RPMI8226 (cell line): Measurements from ENCODE around the gene LNPEP.

ENCODE experiments used
- DNase-seq: peaks from one replicate; pipeline ENCODE4 v3.0.0-alpha.2; 2015

The LNPEP gene

GRCh38 chr5:96963267-96963666, 27.4 kb downstream of the LNPEP start:
- peak; percentile 16 for DNase-seq

GRCh38 chr5:96966801-96967200, 30.9 kb downstream of the LNPEP start:
- DNase-seq = no peak

GRCh38 chr5:96967400-96967799, 31.5 kb downstream of the LNPEP start:
- no peak for DNase-seq

- no peak for DNase-seq
Observed at GRCh38 chr5:96968074-96968473, 32.2 kb downstream of the LNPEP start.

GRCh38 chr5:96968614-96969013, 32.7 kb downstream of the LNPEP start:
- no peak for DNase-seq

- DNase-seq = no peak
Observed at GRCh38 chr5:96969366-96969765, 33.5 kb downstream of the LNPEP start.

GRCh38 chr5:96972599-96973334, 36.9 kb downstream of the LNPEP start:
- DNase-seq = no peak

GRCh38 chr5:96973532-96974401, 37.9 kb downstream of the LNPEP start:
- no peak for DNase-seq

GRCh38 chr5:96975656-96976055, 39.8 kb downstream of the LNPEP start:
- no peak for DNase-seq

GRCh38 chr5:96977228-96977627, 41.3 kb downstream of the LNPEP start:
- no peak for DNase-seq

GRCh38 chr5:96978812-96979449, 43.1 kb downstream of the LNPEP start:
- no peak for DNase-seq

GRCh38 chr5:96984506-96985192, 48.8 kb downstream of the LNPEP start:
- DNase-seq = no peak

GRCh38 chr5:96986450-96986849, 50.6 kb downstream of the LNPEP start:
- no peak for DNase-seq

- DNase-seq = no peak
Observed at GRCh38 chr5:96990102-96990501, 54.2 kb downstream of the LNPEP start.

- no peak for DNase-seq
Observed at GRCh38 chr5:96991708-96992107, 55.8 kb downstream of the LNPEP start.

- no peak for DNase-seq
Observed at GRCh38 chr5:96993760-96994159, 57.9 kb downstream of the LNPEP start.

- DNase-seq = no peak
Observed at GRCh38 chr5:96994493-96994892, 58.6 kb downstream of the LNPEP start.

GRCh38 chr5:96995419-96995818, 59.5 kb downstream of the LNPEP start:
- no peak for DNase-seq

- peak; percentile 58 for DNase-seq
Observed at GRCh38 chr5:96997265-96997859, 61.5 kb downstream of the LNPEP start.

- DNase-seq = no peak
Observed at GRCh38 chr5:96999856-97000255, 64.0 kb downstream of the LNPEP start.

- DNase-seq = no peak
Observed at GRCh38 chr5:97000391-97000790, 64.5 kb downstream of the LNPEP start.

GRCh38 chr5:97002983-97003382, 67.1 kb downstream of the LNPEP start:
- DNase-seq = no peak
